Fibroblast of pulmonary artery (primary cell): ENCODE results near the gene PTS.

Source experiments
- DNase-seq: peaks from one replicate; pipeline ENCODE4 v3.0.0-alpha.2; 2010; ENCODE audit warnings: low read depth
- H3K4me3 ChIP-seq: replicated peaks from 2 replicates; pipeline ENCODE4 v1.5.1; 2011; ENCODE audit warnings: low read depth, mild to moderate bottlenecking, control low read depth, low read length, moderate library complexity
- TF ChIP-seq, protein P1 (sequence below): IDR thresholded peaks from 2 replicates; pipeline ENCODE4 v1.5.1; 2011; ENCODE audit warnings: mild to moderate bottlenecking, control low read depth, low read length, inconsistent platforms; ENCODE audit errors: missing control alignments

PTS gene

DNA sequence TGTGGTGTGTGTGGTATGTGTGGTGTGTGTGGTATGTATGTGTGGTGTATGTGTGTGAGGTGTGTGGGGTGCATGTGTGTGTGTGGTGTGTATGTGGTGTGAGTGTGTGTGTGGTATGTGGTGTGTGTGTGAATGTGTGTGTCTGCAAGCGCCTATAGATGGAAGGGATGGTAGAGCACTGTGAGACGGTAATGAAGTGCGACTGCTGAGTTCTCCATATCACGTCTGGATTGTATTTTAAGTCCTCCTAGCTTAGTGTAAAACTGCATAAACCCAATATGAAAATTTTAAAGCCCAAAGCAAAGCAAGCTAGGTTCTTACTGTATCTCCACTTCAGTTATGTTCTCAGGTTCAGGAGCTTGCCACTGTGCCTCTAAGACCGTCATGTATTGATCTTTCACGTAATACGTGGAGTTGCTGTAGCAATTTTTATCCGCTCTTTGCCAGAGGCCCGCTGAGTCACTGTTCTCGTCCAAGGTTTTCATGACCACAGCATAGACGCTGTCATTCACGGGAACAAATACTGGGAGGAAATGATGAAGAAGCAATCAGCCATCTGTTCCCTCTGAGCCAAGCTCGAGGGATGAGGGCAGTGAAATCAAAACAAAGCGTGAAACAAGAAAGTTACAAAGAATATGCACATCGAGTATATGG is 29.0 kb downstream of the PTS start:
- peak; percentile 89 for DNase-seq
- H3K4me3 ChIP-seq: no peak overlapping the region
- TF ChIP-seq, protein P1, sequence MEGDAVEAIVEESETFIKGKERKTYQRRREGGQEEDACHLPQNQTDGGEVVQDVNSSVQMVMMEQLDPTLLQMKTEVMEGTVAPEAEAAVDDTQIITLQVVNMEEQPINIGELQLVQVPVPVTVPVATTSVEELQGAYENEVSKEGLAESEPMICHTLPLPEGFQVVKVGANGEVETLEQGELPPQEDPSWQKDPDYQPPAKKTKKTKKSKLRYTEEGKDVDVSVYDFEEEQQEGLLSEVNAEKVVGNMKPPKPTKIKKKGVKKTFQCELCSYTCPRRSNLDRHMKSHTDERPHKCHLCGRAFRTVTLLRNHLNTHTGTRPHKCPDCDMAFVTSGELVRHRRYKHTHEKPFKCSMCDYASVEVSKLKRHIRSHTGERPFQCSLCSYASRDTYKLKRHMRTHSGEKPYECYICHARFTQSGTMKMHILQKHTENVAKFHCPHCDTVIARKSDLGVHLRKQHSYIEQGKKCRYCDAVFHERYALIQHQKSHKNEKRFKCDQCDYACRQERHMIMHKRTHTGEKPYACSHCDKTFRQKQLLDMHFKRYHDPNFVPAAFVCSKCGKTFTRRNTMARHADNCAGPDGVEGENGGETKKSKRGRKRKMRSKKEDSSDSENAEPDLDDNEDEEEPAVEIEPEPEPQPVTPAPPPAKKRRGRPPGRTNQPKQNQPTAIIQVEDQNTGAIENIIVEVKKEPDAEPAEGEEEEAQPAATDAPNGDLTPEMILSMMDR: no peak

GRCh38 chr11:112260490-112260889 is 34.3 kb downstream of the PTS start, which contains the start of gene PLET1:
TSS of gene PLET1 (minus strand) at chr11:112260860. CDS start at chr11:112260589, 271 bp downstream.
- TF ChIP-seq, protein P1: no peak
- DNase-seq: no peak
- H3K4me3 ChIP-seq: no peak within 1 kb of the TSS

DNA sequence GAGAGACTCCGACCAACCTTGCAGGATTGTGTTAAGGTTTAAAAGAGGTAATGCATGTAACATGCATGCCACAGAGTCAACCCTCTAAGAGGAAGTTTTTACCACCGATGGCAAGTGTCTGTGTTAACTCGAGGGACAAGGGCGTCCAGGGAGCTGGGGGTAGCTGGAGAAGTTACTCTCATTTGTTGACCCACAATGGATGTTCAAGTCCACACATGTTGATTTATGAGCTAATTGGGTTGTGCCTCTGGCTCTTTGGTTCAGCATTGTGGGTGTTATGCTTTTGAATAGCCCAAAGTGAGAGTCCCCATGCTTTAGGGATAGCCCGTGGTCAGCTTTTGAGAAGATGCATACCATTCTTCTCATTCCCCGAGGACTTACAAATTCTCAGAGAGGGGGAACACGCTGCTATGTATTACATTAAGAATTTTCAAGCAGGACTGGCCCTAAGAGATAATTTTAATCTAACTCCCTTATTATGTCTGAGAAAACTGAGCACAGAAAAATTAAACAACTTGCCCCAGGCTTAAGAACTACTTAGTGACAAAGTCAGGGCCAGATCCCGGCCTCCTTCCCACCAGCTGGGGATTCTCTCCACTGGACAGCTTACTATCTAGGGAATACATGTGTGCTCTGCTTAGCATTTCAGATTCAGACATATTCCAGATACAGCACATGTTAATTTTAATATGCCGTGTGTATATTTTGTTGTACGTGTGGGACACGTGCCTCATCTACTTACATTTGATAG is 39.6 kb downstream of the PTS start:
- no peak for DNase-seq
- TF ChIP-seq, protein P1: no peak

GRCh38 chr11:112266410-112266778 is 40.2 kb downstream of the PTS start:
- TF ChIP-seq, protein P1: no peak
- H3K4me3 ChIP-seq: no peak overlapping the region
- DNase-seq: no peak

More for the DNA sequence above, 39.6 kb downstream of the PTS start:
- no peak overlapping the region for H3K4me3 ChIP-seq

DNA sequence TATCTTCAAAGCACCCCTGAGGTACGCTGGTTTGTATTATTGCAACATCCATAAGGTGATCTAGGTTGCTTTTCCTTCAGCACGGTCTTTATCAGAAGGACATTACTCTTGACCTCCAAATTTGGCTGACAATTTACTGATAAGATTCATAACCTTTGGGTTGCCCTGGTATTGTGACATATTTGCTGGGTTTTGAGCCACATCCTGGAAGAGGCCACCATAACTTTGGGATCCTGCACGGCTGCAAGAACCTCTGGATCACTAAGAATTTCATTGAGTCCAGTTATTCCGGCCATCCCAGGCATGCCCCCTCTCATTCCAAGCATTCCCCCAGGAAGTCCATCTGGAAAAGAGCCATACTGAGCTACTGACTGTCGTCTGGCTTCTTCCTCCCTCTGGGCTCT is 41.0 kb downstream of the PTS start:
- TF ChIP-seq, protein P1: no peak
- DNase-seq: no peak
- H3K4me3 ChIP-seq: no peak overlapping the region

DNA sequence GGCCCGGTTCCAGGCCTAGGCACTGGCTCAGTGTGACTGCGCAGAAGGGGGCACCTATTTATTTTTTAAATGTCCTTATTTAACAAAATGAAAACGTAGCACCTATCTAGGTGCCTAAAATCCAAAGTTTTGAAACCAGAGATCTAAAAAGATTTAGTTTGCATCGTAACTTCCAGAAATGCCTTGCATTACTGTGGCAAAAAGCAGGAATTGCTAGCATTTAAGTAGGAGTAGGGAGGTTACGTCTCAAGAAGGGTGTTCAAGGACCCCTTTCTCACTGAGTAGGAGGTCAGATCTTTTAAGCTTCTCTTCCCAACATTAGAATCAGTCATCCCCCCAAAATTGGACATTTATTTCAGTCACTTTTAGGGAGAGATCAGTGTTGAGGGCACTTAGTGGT is 42.2 kb downstream of the PTS start:
- TF ChIP-seq, protein P1: no peak
- no peak for DNase-seq
- no peak overlapping the region for H3K4me3 ChIP-seq

- no peak for DNase-seq
- TF ChIP-seq, protein P1: no peak
- H3K4me3 ChIP-seq: no peak overlapping the region
Measured at GRCh38 chr11:112269139-112269538, 42.9 kb downstream of the PTS start.
